SK-N-DZ (cell line): Measurements from ENCODE around the gene TUFM.
A peak's percentile ranks its signal among the peaks of the same experiment; 100 is the strongest.
"Not testable (repeated sequence)": the region's sequence is repeated elsewhere in the genome, so short reads cannot be mapped to it uniquely, and the experiment has no call there.

Experiments
- DNase-seq: peaks from one replicate; pipeline ENCODE4 v3.0.0-alpha.2; 2015; ENCODE audit warnings: low spot score

TUFM gene

GRCh38 chr16:28839004-28839639 is 7.0 kb downstream of the TUFM start:
- DNase-seq = no peak

- no peak for DNase-seq
Observed at GRCh38 chr16:28838558-28838918, 7.6 kb downstream of the TUFM start.

- DNase-seq = no peak
Observed at GRCh38 chr16:28837672-28838557, 8.2 kb downstream of the TUFM start.

GRCh38 chr16:28836761-28837064 is 9.4 kb downstream of the TUFM start:
- no peak for DNase-seq

- no peak for DNase-seq
Observed at GRCh38 chr16:28835864-28836760, 10.0 kb downstream of the TUFM start.

GRCh38 chr16:28834873-28835863 is 11.0 kb downstream of the TUFM start:
- DNase-seq = no peak

- no peak for DNase-seq
Observed at GRCh38 chr16:28834349-28834748, 11.8 kb downstream of the TUFM start.

- no peak for DNase-seq
Observed at GRCh38 chr16:28830531-28830930, 15.6 kb downstream of the TUFM start.

GRCh38 chr16:28829747-28830146 is 16.4 kb downstream of the TUFM start:
- no peak for DNase-seq

GRCh38 chr16:28826141-28826540 is 20.0 kb downstream of the TUFM start:
- DNase-seq = no peak

GRCh38 chr16:28824717-28824973 is 21.5 kb downstream of the TUFM start:
- no peak for DNase-seq

- peak; percentile 98 for DNase-seq
Observed at GRCh38 chr16:28823873-28824716, 22.1 kb downstream of the TUFM start.

- no peak for DNase-seq
Observed at GRCh38 chr16:28823291-28823872, 22.8 kb downstream of the TUFM start.

GRCh38 chr16:28822520-28823290 is 23.4 kb downstream of the TUFM start, which contains the start of gene ATXN2L:
Gene ATXN2L, plus strand, starts transcription at chr16:28822999. Its CDS starts 261 bp downstream, at chr16:28823260.
- DNase-seq = peak; percentile 95

GRCh38 chr16:28821874-28822519 is 24.2 kb downstream of the TUFM start:
- peak; percentile 26 for DNase-seq

- not testable (repeated sequence) for DNase-seq
Observed at GRCh38 chr16:28820546-28820945, 25.6 kb downstream of the TUFM start.

GRCh38 chr16:28820016-28820415 is 26.1 kb downstream of the TUFM start:
- no peak for DNase-seq

- DNase-seq = not testable (repeated sequence)
Observed at GRCh38 chr16:28807445-28808120, 38.6 kb downstream of the TUFM start.
